WTC11 (cell line): ENCODE measurements around the gene ZNF593. TPM values are rescaled to one million over a fixed set of nuclear protein-coding genes. Genes with fewer than 3 reads are reported as not detected.

Experiments
- ATAC-seq: fragments of 200-7000 bp; cut with Tn5 transposase; 2 replicates; pipeline ENCODE4 v1.10.0; 2021; ENCODE audit warnings: mild to moderate bottlenecking, moderate library complexity
- CTCF ChIA-PET: fragments of 300-600 bp; sonication (Branson Sonifier 250); formaldehyde crosslinking; loops from one replicate; lab custom pipeline; 2021; ENCODE audit warnings: antibody characterized with exemption; lab: Charles Lee
- POLR2A ChIA-PET: fragments of 350-600 bp; sonication (Branson Sonifier 250); formaldehyde crosslinking; loops from one replicate; lab custom pipeline; 2021; ENCODE audit warnings: antibody characterized with exemption; lab: Charles Lee
- DNase-seq: peaks from one replicate; pipeline ENCODE4 v3.0.0; 2021; ENCODE audit warnings: low spot score
- H3K27ac Mint-ChIP-seq: 2 replicates; pipeline ENCODE4 v1.8.0; 2021; ENCODE audit warnings: mixed read lengths
- H3K27me3 Mint-ChIP-seq: 2 replicates; pipeline ENCODE4 v1.8.0; 2021; ENCODE audit warnings: low read depth, mild to moderate bottlenecking, moderate library complexity, mixed read lengths
- H3K36me3 Mint-ChIP-seq: 2 replicates; pipeline ENCODE4 v1.8.0; 2021; ENCODE audit warnings: mixed read lengths
- H3K4me1 Mint-ChIP-seq: 2 replicates; pipeline ENCODE4 v1.8.0; 2022; ENCODE audit warnings: mixed read lengths
- H3K4me3 Mint-ChIP-seq: 2 replicates; pipeline ENCODE4 v1.8.0; 2021; ENCODE audit warnings: mild to moderate bottlenecking, moderate library complexity, mixed read lengths
- H3K9me3 Mint-ChIP-seq: 2 replicates; pipeline ENCODE4 v1.8.0; 2021; ENCODE audit warnings: mixed read lengths
- ARID4B ChIP-seq: sonication (generic); formaldehyde crosslinking; IDR thresholded peaks from 2 replicates; pipeline ENCODE4 v1.8.0; 2023; ENCODE audit warnings: missing genetic modification reagents, mild to moderate bottlenecking, borderline replicate concordance
- CTCF ChIP-seq: fragments of 200-600 bp; IDR thresholded peaks from 2 replicates; pipeline ENCODE4 v1.8.0; 2022; ENCODE audit warnings: antibody characterized with exemption
- FOXK1 ChIP-seq: sonication (generic); formaldehyde crosslinking; IDR thresholded peaks from 2 replicates; pipeline ENCODE4 v1.8.0; 2022; ENCODE audit warnings: mild to moderate bottlenecking, moderate library complexity, missing genetic modification reagents
- GRHL2 ChIP-seq: fragments of 250-450 bp; sonication (Bioruptor Pico); IDR thresholded peaks from 2 replicates; pipeline ENCODE4 v1.8.0; 2022; ENCODE audit warnings: mild to moderate bottlenecking, moderate library complexity; ENCODE audit not compliant: insufficient replicate concordance, severe bottlenecking
- MLX ChIP-seq: sonication (generic); formaldehyde crosslinking; IDR thresholded peaks from 2 replicates; pipeline ENCODE4 v1.8.1; 2023; ENCODE audit warnings: mild to moderate bottlenecking, missing genetic modification reagents, moderate library complexity
- TCF7 ChIP-seq: sonication (generic); formaldehyde crosslinking; IDR thresholded peaks from 2 replicates; pipeline ENCODE4 v1.8.0; 2022; ENCODE audit warnings: mild to moderate bottlenecking, low read depth, missing genetic modification reagents, moderate library complexity
- ZNF512 ChIP-seq: sonication (generic); formaldehyde crosslinking; IDR thresholded peaks from 2 replicates; pipeline ENCODE4 v1.8.1; 2022; ENCODE audit warnings: missing genetic modification reagents, borderline replicate concordance
- ZSCAN18 ChIP-seq: fragments of 250-450 bp; sonication (Bioruptor Pico); IDR thresholded peaks from 2 replicates; pipeline ENCODE4 v2.1.2; 2022; ENCODE audit warnings: mild to moderate bottlenecking, moderate library complexity
- total RNA-seq: library from RNA; stranded (reverse); gene quantifications from 3 replicates; pipeline ENCODE4 v1.2.3, GENCODE V29; 2021
- TF ChIP-seq, protein P1 (sequence below): sonication (generic); formaldehyde crosslinking; conservative IDR thresholded peaks from 2 replicates; pipeline ENCODE4 v1.8.1; 2023; ENCODE audit warnings: mild to moderate bottlenecking, low read depth, missing genetic modification reagents, moderate library complexity
- TF ChIP-seq, protein P2 (sequence below): fragments of 250-450 bp; sonication (Bioruptor Pico); IDR thresholded peaks from 2 replicates; pipeline ENCODE4 v1.8.0; 2021; ENCODE audit warnings: mild to moderate bottlenecking
- TF ChIP-seq, protein P3 (sequence below): sonication (generic); formaldehyde crosslinking; IDR thresholded peaks from 2 replicates; pipeline ENCODE4 v1.8.1; 2023; ENCODE audit warnings: mild to moderate bottlenecking, missing genetic modification reagents, borderline replicate concordance
- TF ChIP-seq, protein P4 (sequence below): sonication (generic); formaldehyde crosslinking; IDR thresholded peaks from 2 replicates; pipeline ENCODE4 v1.8.1; 2023; ENCODE audit warnings: mild to moderate bottlenecking, missing genetic modification reagents

ZNF593 gene
- total RNA-seq, 1 experiment from 2014 or later, result 49.1 TPM

DNA sequence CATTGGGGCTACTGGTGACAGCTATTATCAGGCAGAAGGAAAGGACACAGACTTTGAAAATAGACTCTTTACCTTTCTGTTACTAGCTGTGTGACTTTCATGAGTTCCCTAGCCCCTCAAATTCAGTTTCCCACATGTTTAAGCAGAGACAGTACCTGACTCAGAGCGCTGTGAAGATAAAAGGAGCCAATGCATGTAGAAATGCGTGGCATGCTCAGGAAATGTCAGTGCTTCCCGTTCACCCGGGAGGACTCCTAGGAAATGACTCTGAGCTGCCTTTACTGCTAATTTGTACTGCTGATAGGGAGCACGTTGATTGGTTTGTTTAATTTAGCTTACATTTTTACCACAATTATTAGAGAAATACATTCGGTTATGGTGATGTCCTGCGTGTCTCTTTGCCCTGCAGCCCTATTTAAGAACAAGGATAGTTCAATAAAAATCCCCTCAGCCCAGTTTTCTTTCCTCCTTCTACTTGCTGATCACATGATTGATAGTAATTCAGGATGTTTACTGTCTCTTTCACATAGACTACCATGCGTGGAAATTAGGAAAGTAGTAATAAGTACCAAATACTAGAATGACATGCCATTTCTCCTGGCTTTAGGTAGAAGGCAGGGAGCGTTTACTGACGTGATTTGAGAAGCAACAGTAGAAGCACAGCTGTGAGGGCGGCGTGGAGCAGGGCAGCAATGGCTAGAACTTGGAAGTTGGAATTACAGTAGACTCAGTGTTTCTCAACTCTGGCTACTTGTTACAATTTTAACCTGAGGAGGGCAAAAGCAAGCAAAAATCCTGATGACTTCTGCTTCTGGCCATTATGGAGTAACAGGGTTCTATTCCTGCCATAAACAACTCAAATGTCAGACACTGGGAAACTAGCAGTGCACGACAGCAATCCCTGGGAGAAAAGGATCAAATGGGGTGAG lies 42.2 kb upstream of the ZNF593 start:
- ATAC-seq (no peak), DNase-seq (no peak)
- peaks cover 12% of the 10 kb centered on the region for H3K4me1 Mint-ChIP-seq
- H3K36me3 Mint-ChIP-seq, result no peaks in the 10 kb centered on the region
- H3K27ac Mint-ChIP-seq, result no peak overlapping the region; the same call in 1 of the 2 replicates
- no peaks in the 10 kb centered on the region for H3K27me3 Mint-ChIP-seq
- POLR2A ChIA-PET, result no interaction called here
- no peaks in the 10 kb centered on the region for H3K9me3 Mint-ChIP-seq
- H3K4me3 Mint-ChIP-seq, result no peak overlapping the region
- CTCF ChIA-PET, result interaction anchor here (0.6 to 4.2 kb wide), 7 partner anchors 14 to 158 kb away, joined by 3 to 31 read pairs (median 3); partner anchors contain the start of genes CATSPER4 and ZNF593
- TF ChIP-seq, protein P1, sequence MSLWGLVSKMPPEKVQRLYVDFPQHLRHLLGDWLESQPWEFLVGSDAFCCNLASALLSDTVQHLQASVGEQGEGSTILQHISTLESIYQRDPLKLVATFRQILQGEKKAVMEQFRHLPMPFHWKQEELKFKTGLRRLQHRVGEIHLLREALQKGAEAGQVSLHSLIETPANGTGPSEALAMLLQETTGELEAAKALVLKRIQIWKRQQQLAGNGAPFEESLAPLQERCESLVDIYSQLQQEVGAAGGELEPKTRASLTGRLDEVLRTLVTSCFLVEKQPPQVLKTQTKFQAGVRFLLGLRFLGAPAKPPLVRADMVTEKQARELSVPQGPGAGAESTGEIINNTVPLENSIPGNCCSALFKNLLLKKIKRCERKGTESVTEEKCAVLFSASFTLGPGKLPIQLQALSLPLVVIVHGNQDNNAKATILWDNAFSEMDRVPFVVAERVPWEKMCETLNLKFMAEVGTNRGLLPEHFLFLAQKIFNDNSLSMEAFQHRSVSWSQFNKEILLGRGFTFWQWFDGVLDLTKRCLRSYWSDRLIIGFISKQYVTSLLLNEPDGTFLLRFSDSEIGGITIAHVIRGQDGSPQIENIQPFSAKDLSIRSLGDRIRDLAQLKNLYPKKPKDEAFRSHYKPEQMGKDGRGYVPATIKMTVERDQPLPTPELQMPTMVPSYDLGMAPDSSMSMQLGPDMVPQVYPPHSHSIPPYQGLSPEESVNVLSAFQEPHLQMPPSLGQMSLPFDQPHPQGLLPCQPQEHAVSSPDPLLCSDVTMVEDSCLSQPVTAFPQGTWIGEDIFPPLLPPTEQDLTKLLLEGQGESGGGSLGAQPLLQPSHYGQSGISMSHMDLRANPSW, result no peak
- TF ChIP-seq ZNF512, result no peak
- TF ChIP-seq, protein P2, sequence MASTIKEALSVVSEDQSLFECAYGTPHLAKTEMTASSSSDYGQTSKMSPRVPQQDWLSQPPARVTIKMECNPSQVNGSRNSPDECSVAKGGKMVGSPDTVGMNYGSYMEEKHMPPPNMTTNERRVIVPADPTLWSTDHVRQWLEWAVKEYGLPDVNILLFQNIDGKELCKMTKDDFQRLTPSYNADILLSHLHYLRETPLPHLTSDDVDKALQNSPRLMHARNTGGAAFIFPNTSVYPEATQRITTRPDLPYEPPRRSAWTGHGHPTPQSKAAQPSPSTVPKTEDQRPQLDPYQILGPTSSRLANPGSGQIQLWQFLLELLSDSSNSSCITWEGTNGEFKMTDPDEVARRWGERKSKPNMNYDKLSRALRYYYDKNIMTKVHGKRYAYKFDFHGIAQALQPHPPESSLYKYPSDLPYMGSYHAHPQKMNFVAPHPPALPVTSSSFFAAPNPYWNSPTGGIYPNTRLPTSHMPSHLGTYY (CRISPR knock-in tag), result no peak
- TF ChIP-seq, protein P3, sequence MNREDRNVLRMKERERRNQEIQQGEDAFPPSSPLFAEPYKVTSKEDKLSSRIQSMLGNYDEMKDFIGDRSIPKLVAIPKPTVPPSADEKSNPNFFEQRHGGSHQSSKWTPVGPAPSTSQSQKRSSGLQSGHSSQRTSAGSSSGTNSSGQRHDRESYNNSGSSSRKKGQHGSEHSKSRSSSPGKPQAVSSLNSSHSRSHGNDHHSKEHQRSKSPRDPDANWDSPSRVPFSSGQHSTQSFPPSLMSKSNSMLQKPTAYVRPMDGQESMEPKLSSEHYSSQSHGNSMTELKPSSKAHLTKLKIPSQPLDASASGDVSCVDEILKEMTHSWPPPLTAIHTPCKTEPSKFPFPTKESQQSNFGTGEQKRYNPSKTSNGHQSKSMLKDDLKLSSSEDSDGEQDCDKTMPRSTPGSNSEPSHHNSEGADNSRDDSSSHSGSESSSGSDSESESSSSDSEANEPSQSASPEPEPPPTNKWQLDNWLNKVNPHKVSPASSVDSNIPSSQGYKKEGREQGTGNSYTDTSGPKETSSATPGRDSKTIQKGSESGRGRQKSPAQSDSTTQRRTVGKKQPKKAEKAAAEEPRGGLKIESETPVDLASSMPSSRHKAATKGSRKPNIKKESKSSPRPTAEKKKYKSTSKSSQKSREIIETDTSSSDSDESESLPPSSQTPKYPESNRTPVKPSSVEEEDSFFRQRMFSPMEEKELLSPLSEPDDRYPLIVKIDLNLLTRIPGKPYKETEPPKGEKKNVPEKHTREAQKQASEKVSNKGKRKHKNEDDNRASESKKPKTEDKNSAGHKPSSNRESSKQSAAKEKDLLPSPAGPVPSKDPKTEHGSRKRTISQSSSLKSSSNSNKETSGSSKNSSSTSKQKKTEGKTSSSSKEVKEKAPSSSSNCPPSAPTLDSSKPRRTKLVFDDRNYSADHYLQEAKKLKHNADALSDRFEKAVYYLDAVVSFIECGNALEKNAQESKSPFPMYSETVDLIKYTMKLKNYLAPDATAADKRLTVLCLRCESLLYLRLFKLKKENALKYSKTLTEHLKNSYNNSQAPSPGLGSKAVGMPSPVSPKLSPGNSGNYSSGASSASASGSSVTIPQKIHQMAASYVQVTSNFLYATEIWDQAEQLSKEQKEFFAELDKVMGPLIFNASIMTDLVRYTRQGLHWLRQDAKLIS (CRISPR knock-in tag), result no peak
- TF ChIP-seq CTCF, result no peak
- TF ChIP-seq GRHL2 (CRISPR knock-in tag), result no peak
- TF ChIP-seq ARID4B (CRISPR knock-in tag), result no peak
- TF ChIP-seq, protein P4, sequence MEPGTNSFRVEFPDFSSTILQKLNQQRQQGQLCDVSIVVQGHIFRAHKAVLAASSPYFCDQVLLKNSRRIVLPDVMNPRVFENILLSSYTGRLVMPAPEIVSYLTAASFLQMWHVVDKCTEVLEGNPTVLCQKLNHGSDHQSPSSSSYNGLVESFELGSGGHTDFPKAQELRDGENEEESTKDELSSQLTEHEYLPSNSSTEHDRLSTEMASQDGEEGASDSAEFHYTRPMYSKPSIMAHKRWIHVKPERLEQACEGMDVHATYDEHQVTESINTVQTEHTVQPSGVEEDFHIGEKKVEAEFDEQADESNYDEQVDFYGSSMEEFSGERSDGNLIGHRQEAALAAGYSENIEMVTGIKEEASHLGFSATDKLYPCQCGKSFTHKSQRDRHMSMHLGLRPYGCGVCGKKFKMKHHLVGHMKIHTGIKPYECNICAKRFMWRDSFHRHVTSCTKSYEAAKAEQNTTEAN (CRISPR knock-in tag), result no peak
- no peak for TF ChIP-seq TCF7 (CRISPR knock-in tag)
- TF ChIP-seq FOXK1, result no peak
- TF ChIP-seq ZSCAN18, result no peak
- no peak for TF ChIP-seq MLX (CRISPR knock-in tag)
